Panc1 (cell line): ENCODE measurements around the gene TMEM109.

Source experiments
- POLR2AphosphoS5 ChIP-seq: IDR thresholded peaks from 2 replicates; pipeline ENCODE4 v1.6.1; 2012; ENCODE audit warnings: mild to moderate bottlenecking, low read depth, low read length, moderate library complexity
- SIN3A ChIP-seq: IDR thresholded peaks from 2 replicates; pipeline ENCODE4 v1.6.1; 2012; ENCODE audit warnings: low read depth, mild to moderate bottlenecking, low read length, moderate library complexity, borderline replicate concordance; ENCODE audit not compliant: insufficient read depth
- TCF7L2 ChIP-seq: IDR thresholded peaks from 2 replicates; pipeline ENCODE4 v1.6.1; 2011; ENCODE audit warnings: mild to moderate bottlenecking, low read depth, low read length, inconsistent platforms
- TF ChIP-seq, protein P1 (sequence below): fragments of 450-650 bp; IDR thresholded peaks from 2 replicates; pipeline ENCODE4 v1.5.1; 2017; ENCODE audit warnings: mild to moderate bottlenecking
- TF ChIP-seq, protein P2 (sequence below), 2 experiments: IDR thresholded peaks; 2 replicates each; pipeline ENCODE4 v1.6.1; 2011 to 2012; ENCODE audit warnings: low read depth in 2 of 2, control low read depth in 1 of 2, low read length in 1 of 2, mild to moderate bottlenecking in 1 of 2, moderate library complexity in 1 of 2; ENCODE audit not compliant: insufficient read depth in 1 of 2

DNA sequence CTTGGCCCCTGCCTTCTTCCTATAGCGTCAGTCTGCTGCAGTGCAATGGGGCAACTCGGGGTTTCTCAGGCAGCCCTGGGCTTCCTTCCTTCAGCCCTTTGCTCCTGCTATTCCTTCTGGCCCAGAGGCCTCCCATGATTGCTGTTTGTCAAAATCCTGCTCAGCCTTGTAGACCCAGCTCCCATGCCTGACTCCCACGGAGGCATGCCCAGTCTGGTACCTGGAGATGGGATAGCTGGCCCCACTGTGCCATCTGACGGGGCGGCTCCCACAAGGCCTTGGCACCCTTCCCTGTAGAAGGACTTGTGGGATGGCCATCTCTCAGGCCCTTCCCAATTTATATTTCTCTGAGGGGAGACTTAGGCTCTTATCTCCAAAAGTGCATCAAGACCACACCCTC lies 56.9 kb downstream of the TMEM109 start:
- TF ChIP-seq, protein P1, sequence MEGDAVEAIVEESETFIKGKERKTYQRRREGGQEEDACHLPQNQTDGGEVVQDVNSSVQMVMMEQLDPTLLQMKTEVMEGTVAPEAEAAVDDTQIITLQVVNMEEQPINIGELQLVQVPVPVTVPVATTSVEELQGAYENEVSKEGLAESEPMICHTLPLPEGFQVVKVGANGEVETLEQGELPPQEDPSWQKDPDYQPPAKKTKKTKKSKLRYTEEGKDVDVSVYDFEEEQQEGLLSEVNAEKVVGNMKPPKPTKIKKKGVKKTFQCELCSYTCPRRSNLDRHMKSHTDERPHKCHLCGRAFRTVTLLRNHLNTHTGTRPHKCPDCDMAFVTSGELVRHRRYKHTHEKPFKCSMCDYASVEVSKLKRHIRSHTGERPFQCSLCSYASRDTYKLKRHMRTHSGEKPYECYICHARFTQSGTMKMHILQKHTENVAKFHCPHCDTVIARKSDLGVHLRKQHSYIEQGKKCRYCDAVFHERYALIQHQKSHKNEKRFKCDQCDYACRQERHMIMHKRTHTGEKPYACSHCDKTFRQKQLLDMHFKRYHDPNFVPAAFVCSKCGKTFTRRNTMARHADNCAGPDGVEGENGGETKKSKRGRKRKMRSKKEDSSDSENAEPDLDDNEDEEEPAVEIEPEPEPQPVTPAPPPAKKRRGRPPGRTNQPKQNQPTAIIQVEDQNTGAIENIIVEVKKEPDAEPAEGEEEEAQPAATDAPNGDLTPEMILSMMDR: no peak
- TF ChIP-seq, protein P2, sequence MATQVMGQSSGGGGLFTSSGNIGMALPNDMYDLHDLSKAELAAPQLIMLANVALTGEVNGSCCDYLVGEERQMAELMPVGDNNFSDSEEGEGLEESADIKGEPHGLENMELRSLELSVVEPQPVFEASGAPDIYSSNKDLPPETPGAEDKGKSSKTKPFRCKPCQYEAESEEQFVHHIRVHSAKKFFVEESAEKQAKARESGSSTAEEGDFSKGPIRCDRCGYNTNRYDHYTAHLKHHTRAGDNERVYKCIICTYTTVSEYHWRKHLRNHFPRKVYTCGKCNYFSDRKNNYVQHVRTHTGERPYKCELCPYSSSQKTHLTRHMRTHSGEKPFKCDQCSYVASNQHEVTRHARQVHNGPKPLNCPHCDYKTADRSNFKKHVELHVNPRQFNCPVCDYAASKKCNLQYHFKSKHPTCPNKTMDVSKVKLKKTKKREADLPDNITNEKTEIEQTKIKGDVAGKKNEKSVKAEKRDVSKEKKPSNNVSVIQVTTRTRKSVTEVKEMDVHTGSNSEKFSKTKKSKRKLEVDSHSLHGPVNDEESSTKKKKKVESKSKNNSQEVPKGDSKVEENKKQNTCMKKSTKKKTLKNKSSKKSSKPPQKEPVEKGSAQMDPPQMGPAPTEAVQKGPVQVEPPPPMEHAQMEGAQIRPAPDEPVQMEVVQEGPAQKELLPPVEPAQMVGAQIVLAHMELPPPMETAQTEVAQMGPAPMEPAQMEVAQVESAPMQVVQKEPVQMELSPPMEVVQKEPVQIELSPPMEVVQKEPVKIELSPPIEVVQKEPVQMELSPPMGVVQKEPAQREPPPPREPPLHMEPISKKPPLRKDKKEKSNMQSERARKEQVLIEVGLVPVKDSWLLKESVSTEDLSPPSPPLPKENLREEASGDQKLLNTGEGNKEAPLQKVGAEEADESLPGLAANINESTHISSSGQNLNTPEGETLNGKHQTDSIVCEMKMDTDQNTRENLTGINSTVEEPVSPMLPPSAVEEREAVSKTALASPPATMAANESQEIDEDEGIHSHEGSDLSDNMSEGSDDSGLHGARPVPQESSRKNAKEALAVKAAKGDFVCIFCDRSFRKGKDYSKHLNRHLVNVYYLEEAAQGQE (IDR thresholded peaks at IDR 0.05; ENCODE audit: insufficient read depth in 1 of 2, low read depth in 2 of 2, low read length in 1 of 2): no peak
- TF ChIP-seq SIN3A (no peak), POLR2AphosphoS5 (no peak), TCF7L2 (no peak)
